Suprapubic skin (tissue), 4 donors: Measurements from ENCODE around the gene NR6A1. TPM values are rescaled to one million over a fixed set of nuclear protein-coding genes. Genes with fewer than 3 reads are reported as not detected.

ENCODE experiments used
- DNase-seq, 2 donors: peaks; one replicate each; pipeline ENCODE4 v3.0.0-alpha.2; 2019; ENCODE audit warnings: low spot score in 2 of 2
- H3K27ac ChIP-seq: fragments of 200-600 bp; sonication (generic); one replicate; pipeline ENCODE4 v1.5.1; 2019
- H3K27me3 ChIP-seq: fragments of 200-600 bp; sonication (generic); one replicate; pipeline ENCODE4 v1.5.1; 2019
- H3K36me3 ChIP-seq: fragments of 200-600 bp; sonication (generic); one replicate; pipeline ENCODE4 v1.5.1; 2019
- H3K4me1 ChIP-seq: fragments of 200-600 bp; sonication (generic); one replicate; pipeline ENCODE4 v1.5.1; 2019
- H3K4me3 ChIP-seq: fragments of 200-600 bp; sonication (generic); one replicate; pipeline ENCODE4 v1.5.1; 2019; ENCODE audit warnings: mild to moderate bottlenecking
- H3K9me3 ChIP-seq: fragments of 200-600 bp; sonication (generic); one replicate; pipeline ENCODE4 v1.5.1; 2019
- CTCF ChIP-seq, 2 donors: fragments of 200-600 bp in 1 of 2; fragments of 450-650 bp in 1 of 2; sonication (generic) in 1 of 2; IDR thresholded peaks; one replicate each; pipeline ENCODE4 v1.5.1; 2016 to 2019; ENCODE audit warnings: antibody characterized with exemption in 2 of 2, mild to moderate bottlenecking in 1 of 2, moderate library complexity in 1 of 2
- EP300 ChIP-seq: sonication (generic); formaldehyde crosslinking; IDR thresholded peaks from one replicate; pipeline ENCODE4 v1.6.1; 2017; ENCODE audit warnings: antibody characterized with exemption
- POLR2A ChIP-seq, 2 donors: fragments of 450-650 bp; IDR thresholded peaks; one replicate each; pipeline ENCODE4 v1.6.1; 2017; ENCODE audit warnings: antibody characterized with exemption in 2 of 2, mild to moderate bottlenecking in 2 of 2, moderate library complexity in 2 of 2
- POLR2AphosphoS5 ChIP-seq, 3 donors: sonication (generic); formaldehyde crosslinking; IDR thresholded peaks; one replicate each; pipeline ENCODE4 v1.6.1; 2017; ENCODE audit warnings: antibody characterized with exemption in 3 of 3
- WGBS: methylation state at CpG from one replicate; pipeline ENCODE4 v1.1.5; 2018; 5-methylcytosine and 5-hydroxymethylcytosine counted together
- total RNA-seq, 4 donors: library from RNA; depleted of rRNA; stranded (reverse); fragments of >200 nt; gene quantifications; one replicate each; pipeline ENCODE4 v1.1.0, GENCODE V29; 2016

Gene NR6A1
- total RNA-seq, 4 donors from 2014 or later, result 6.5 to 10.1 (median 6.8) TPM

- TF ChIP-seq POLR2A (IDR thresholded peaks at IDR 0.05), result no peak
- TF ChIP-seq CTCF (IDR thresholded peaks at IDR 0.05), result no peak
- no peak for TF ChIP-seq POLR2AphosphoS5 (IDR thresholded peaks at IDR 0.05)
- no peak for TF ChIP-seq EP300
- no peak for DNase-seq
- Histone ChIP-seq H3K9me3 (no peaks in the 10 kb centered on the region), H3K4me1 (peaks cover 5% of the 10 kb centered on the region), H3K36me3 (no peaks in the 10 kb centered on the region), H3K4me3 (no peak overlapping the region), H3K27me3 (no peaks in the 10 kb centered on the region), H3K27ac (no peak overlapping the region)
- WGBS, result 85% methylated on average over 2 of the region's 2 CpGs
Measured at GRCh38 chr9:124532897-124533296, 238.2 kb downstream of the NR6A1 start.

- TF ChIP-seq CTCF (IDR thresholded peaks at IDR 0.05), result no peak
- no peak for TF ChIP-seq POLR2AphosphoS5 (IDR thresholded peaks at IDR 0.05)
- no peak for TF ChIP-seq POLR2A (IDR thresholded peaks at IDR 0.05)
- no peak for TF ChIP-seq EP300
- H3K4me3 ChIP-seq, result no peak overlapping the region
- H3K27me3 ChIP-seq, result no peaks in the 10 kb centered on the region
- H3K27ac ChIP-seq, result no peak overlapping the region
- H3K4me1 ChIP-seq, result no peaks in the 10 kb centered on the region
- H3K36me3 ChIP-seq, result peaks cover 5% of the 10 kb centered on the region
- DNase-seq, result no peak
- WGBS, result 87% methylated on average over 2 of the region's 2 CpGs
- no peaks in the 10 kb centered on the region for H3K9me3 ChIP-seq
Measured at GRCh38 chr9:124531115-124531514, 240.0 kb downstream of the NR6A1 start.

GRCh38 chr9:124530246-124530645, 240.9 kb downstream of the NR6A1 start:
- H3K36me3 ChIP-seq, result peaks cover 7% of the 10 kb centered on the region
- H3K9me3 ChIP-seq, result no peaks in the 10 kb centered on the region
- no peak for TF ChIP-seq POLR2A (IDR thresholded peaks at IDR 0.05)
- DNase-seq, result no peak
- no peaks in the 10 kb centered on the region for H3K4me1 ChIP-seq
- H3K4me3 ChIP-seq, result no peak overlapping the region
- no peaks in the 10 kb centered on the region for H3K27me3 ChIP-seq
- no peak overlapping the region for H3K27ac ChIP-seq
- 77% methylated on average over 4 of the region's 4 CpGs for WGBS

DNA sequence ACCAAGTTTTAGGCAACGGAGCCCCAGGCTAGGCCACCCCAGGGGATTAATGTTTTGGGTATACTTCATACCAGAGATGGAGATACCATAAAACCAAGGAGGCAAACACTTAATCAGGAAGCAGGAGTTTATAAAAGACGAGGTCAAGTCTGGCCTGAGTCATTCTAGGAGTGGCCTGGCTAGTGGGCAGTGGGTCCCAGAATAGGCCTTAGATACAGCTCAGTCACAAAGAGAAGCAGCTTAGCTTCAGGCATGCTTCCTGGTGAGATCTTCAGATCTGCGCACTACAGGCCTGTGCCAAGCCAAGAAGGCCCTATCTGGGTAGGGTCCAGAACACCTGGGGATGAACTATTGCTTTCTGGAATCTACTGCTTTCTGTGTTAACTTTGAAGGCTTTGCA, 243.3 kb downstream of the NR6A1 start:
- Histone ChIP-seq H3K4me3 (no peak overlapping the region), H3K36me3 (peaks cover 7% of the 10 kb centered on the region), H3K9me3 (no peaks in the 10 kb centered on the region), H3K27ac (no peak overlapping the region), H3K27me3 (no peaks in the 10 kb centered on the region), H3K4me1 (no peaks in the 10 kb centered on the region)
- DNase-seq, result no peak
- TF ChIP-seq CTCF (IDR thresholded peaks at IDR 0.05) (no peak), POLR2A (IDR thresholded peaks at IDR 0.05) (no peak), POLR2AphosphoS5 (IDR thresholded peaks at IDR 0.05) (no peak), EP300 (no peak)
- WGBS, result 86% methylated on average over 3 of the region's 3 CpGs

GRCh38 chr9:124526174-124526573, 244.9 kb downstream of the NR6A1 start:
- Histone ChIP-seq H3K4me3 (no peak overlapping the region), H3K27me3 (no peaks in the 10 kb centered on the region), H3K4me1 (no peaks in the 10 kb centered on the region), H3K36me3 (peaks cover 11% of the 10 kb centered on the region), H3K27ac (no peak overlapping the region), H3K9me3 (no peaks in the 10 kb centered on the region)
- no peak for DNase-seq
- TF ChIP-seq EP300 (no peak), POLR2A (IDR thresholded peaks at IDR 0.05) (no peak), CTCF (IDR thresholded peaks at IDR 0.05) (no peak), POLR2AphosphoS5 (IDR thresholded peaks at IDR 0.05) (no peak)
- WGBS, result 89% methylated on average over 2 of the region's 2 CpGs
